Inflammatory macrophage treated with lipopolysaccharide for 4 hours (primary cell): ENCODE measurements around the gene DLL1.

Experiments used
- DNase-seq: peaks from one replicate; pipeline ENCODE4 v3.0.0-alpha.2; 2020

DLL1 gene

GRCh38 chr6:170248861-170249600 is 41.8 kb downstream of the DLL1 start:
- DNase-seq = no peak

GRCh38 chr6:170248111-170248805 is 42.6 kb downstream of the DLL1 start:
- DNase-seq = no peak

- DNase-seq = no peak
Measured at GRCh38 chr6:170247178-170247701, 43.6 kb downstream of the DLL1 start.

- no peak for DNase-seq
Measured at GRCh38 chr6:170245475-170245992, 45.3 kb downstream of the DLL1 start.

GRCh38 chr6:170244721-170245474 is 46.0 kb downstream of the DLL1 start:
- no peak for DNase-seq

GRCh38 chr6:170243791-170244291 is 47.0 kb downstream of the DLL1 start:
- no peak for DNase-seq

GRCh38 chr6:170243386-170243785 is 47.5 kb downstream of the DLL1 start:
- DNase-seq = no peak

GRCh38 chr6:170238741-170239565 is 51.9 kb downstream of the DLL1 start:
- DNase-seq = no peak

GRCh38 chr6:170237999-170238740 is 52.7 kb downstream of the DLL1 start:
- DNase-seq = no peak

- no peak for DNase-seq
Measured at GRCh38 chr6:170236131-170236836, 54.6 kb downstream of the DLL1 start.

GRCh38 chr6:170235391-170236125 is 55.3 kb downstream of the DLL1 start:
- DNase-seq = no peak

- no peak for DNase-seq
Measured at GRCh38 chr6:170234419-170234818, 56.5 kb downstream of the DLL1 start.

- DNase-seq = no peak
Measured at GRCh38 chr6:170233286-170234205, 57.3 kb downstream of the DLL1 start.
